ENCODE results near the gene SDHC.

Gene SDHC

GRCh38 chr1:161314201-161314981, at the start of gene SDHC:
TSS of gene SDHC (plus strand) at chr1:161314381. CDS start at chr1:161314406, 25 bp downstream.
- ATAC-seq = peak; percentile 98
- TF ChIP-seq ZFP3 (CRISPR knock-in tag; IDR thresholded peaks at IDR 0.05) (no peak), GLIS3 (CRISPR knock-in tag; IDR thresholded peaks at IDR 0.05) (no peak), ZC3H10 (CRISPR knock-in tag; IDR thresholded peaks at IDR 0.05) (0 out of 2 replicates have a peak, but pooled peaks have one; percentile 33), ZNF565 (CRISPR knock-in tag; conservative IDR thresholded peaks at IDR 0.05; ENCODE audit: low read depth) (no peak), TCF4 (CRISPR knock-in tag; IDR thresholded peaks at IDR 0.05; ENCODE audit: borderline replicate concordance) (no peak)

GRCh38 chr1:161265305-161265704, 48.9 kb upstream of the SDHC start:
- TF ChIP-seq POU6F1 (CRISPR knock-in tag; IDR thresholded peaks at IDR 0.05; ENCODE audit: borderline replicate concordance, low read depth) = no peak
- no peak for TF ChIP-seq ESRRG (CRISPR knock-in tag; IDR thresholded peaks at IDR 0.05)
- TF ChIP-seq ZNF565 (CRISPR knock-in tag; conservative IDR thresholded peaks at IDR 0.05; ENCODE audit: low read depth) = no peak
- TF ChIP-seq GLIS3 (CRISPR knock-in tag; IDR thresholded peaks at IDR 0.05) = no peak
- no peak for TF ChIP-seq TOX (CRISPR knock-in tag; IDR thresholded peaks at IDR 0.05; ENCODE audit: borderline replicate concordance)
- no peak for TF ChIP-seq CSRNP3 (CRISPR knock-in tag; IDR thresholded peaks at IDR 0.05)
- no peak for TF ChIP-seq BACH2 (CRISPR knock-in tag; IDR thresholded peaks at IDR 0.05; ENCODE audit: borderline replicate concordance)
- TF ChIP-seq ZFP30 (CRISPR knock-in tag; IDR thresholded peaks at IDR 0.05) = no peak
- TF ChIP-seq ISL1 (CRISPR knock-in tag; IDR thresholded peaks at IDR 0.05) = no peak
- TF ChIP-seq OSR1 (CRISPR knock-in tag; IDR thresholded peaks at IDR 0.05) = no peak
- no peak for TF ChIP-seq ZC3H10 (CRISPR knock-in tag; IDR thresholded peaks at IDR 0.05)
- no peak for TF ChIP-seq RARB (CRISPR knock-in tag; IDR thresholded peaks at IDR 0.05)
- no peak for TF ChIP-seq CREB5 (CRISPR knock-in tag; IDR thresholded peaks at IDR 0.05; ENCODE audit: low read depth)
- no peak for ATAC-seq

GRCh38 chr1:161266202-161266601, 48.0 kb upstream of the SDHC start:
- TF ChIP-seq ZC3H10 (CRISPR knock-in tag; IDR thresholded peaks at IDR 0.05) = no peak
- no peak for TF ChIP-seq BACH2 (CRISPR knock-in tag; IDR thresholded peaks at IDR 0.05; ENCODE audit: borderline replicate concordance)
- no peak for TF ChIP-seq CREB5 (CRISPR knock-in tag; IDR thresholded peaks at IDR 0.05; ENCODE audit: low read depth)
- TF ChIP-seq CSDC2 (CRISPR knock-in tag; IDR thresholded peaks at IDR 0.05) = no peak
- TF ChIP-seq ESRRG (CRISPR knock-in tag; IDR thresholded peaks at IDR 0.05) = no peak
- no peak for TF ChIP-seq GLIS3 (CRISPR knock-in tag; IDR thresholded peaks at IDR 0.05)
- no peak for TF ChIP-seq PATZ1 (CRISPR knock-in tag; IDR thresholded peaks at IDR 0.05; ENCODE audit: borderline replicate concordance)
- no peak for TF ChIP-seq OSR1 (CRISPR knock-in tag; IDR thresholded peaks at IDR 0.05)
- TF ChIP-seq ZNF70 (CRISPR knock-in tag; IDR thresholded peaks at IDR 0.05) = no peak
- peak; percentile 83 for ATAC-seq

GRCh38 chr1:161266836-161267235, 47.3 kb upstream of the SDHC start:
- no peak; the same call in 2 of the 3 replicates for ATAC-seq
- TF ChIP-seq PATZ1 (CRISPR knock-in tag; IDR thresholded peaks at IDR 0.05; ENCODE audit: borderline replicate concordance) (no peak), CSRNP3 (CRISPR knock-in tag; IDR thresholded peaks at IDR 0.05) (no peak), ZFP30 (CRISPR knock-in tag; IDR thresholded peaks at IDR 0.05) (no peak), ESRRG (CRISPR knock-in tag; IDR thresholded peaks at IDR 0.05) (no peak), TOX (CRISPR knock-in tag; IDR thresholded peaks at IDR 0.05; ENCODE audit: borderline replicate concordance) (no peak), OSR1 (CRISPR knock-in tag; IDR thresholded peaks at IDR 0.05) (no peak)

Data from SK-N-SH treated with all-trans-retinoic acid at 6 μM for 48 hours (cell line).